GF-D8 (cell line): ENCODE data around the gene RGL1.
A peak's percentile ranks its signal among the peaks of the same experiment; 100 is the strongest.

Experiments
- DNase-seq: peaks from one replicate; lab custom pipeline; 2025; lab: John Stamatoyannopoulos, UW

Gene RGL1

GRCh38 chr1:183821889-183822611, 17.1 kb downstream of the RGL1 start:
- DNase-seq, result no peak

DNA sequence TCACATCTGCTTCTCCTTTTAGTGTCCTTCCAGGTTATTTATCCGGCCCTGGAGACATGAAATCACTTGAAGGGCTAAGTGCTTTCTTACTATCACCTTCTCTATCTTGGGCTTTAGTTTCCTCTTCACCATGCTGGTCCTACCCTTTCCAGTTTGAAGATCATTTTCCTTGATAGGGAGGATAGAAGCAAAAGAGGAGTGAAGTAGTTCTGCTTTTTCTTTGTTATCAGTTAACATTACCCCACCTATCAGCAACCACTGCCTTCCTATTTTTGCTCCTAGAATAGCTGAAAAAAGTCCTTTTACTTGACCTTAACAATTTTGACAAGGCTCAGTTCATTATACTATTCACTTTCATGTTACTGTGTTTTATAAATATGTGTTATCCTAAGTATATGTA, 19.4 kb downstream of the RGL1 start:
- DNase-seq, result peak; percentile 38

GRCh38 chr1:183827801-183828200, 22.9 kb downstream of the RGL1 start:
- DNase-seq, result no peak

DNA sequence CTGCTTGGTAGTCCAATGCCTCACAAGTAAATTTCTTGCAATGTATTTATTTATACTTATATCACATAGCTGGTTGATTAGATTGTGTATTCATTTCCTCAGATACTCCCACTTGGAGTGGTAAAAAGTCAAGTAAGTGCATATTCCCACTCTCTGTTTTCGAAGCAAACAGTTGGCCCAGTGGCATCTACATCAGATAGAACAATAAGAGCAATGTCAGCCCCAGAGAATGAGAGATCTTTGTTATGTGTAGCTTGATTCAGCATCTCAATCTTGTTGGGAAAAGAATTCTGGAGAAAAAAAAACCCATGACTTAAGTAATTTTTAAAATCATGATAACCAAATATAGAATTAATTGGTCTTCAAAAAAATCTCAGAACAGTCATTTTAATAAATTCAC, 25.5 kb downstream of the RGL1 start:
- no peak for DNase-seq

GRCh38 chr1:183831311-183831710, 26.4 kb downstream of the RGL1 start:
- DNase-seq, result no peak

- no peak for DNase-seq
These were observed 27.5 kb downstream of the RGL1 start for GRCh38 chr1:183832459-183832858.

DNA sequence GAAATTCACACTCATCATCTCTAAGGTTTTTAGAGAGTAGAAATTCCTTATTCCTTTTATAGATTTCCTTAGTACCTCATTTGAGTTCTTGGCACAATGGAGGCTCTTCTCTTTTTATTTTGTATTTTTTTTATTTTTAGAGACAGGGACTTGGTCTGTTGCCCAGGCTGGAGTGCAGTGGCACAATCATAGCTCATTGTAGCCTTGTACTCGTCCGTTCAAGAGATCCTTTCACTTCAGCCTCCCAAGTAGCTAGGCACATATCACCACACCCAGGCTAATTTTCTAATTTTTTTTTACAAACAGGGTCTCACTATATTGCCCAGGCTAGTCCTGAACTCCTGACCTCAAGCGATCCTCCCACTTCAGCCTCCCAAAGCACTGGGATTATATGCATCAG, 29.6 kb downstream of the RGL1 start:
- no peak for DNase-seq

GRCh38 chr1:183836598-183836997, 31.7 kb downstream of the RGL1 start:
- no peak for DNase-seq

- DNase-seq, result no peak
These were observed 32.1 kb downstream of the RGL1 start for GRCh38 chr1:183837062-183837461.

- DNase-seq, result no peak
These were observed 33.3 kb downstream of the RGL1 start for GRCh38 chr1:183838221-183838620.

GRCh38 chr1:183840140-183840539, 35.2 kb downstream of the RGL1 start:
- DNase-seq, result no peak

DNA sequence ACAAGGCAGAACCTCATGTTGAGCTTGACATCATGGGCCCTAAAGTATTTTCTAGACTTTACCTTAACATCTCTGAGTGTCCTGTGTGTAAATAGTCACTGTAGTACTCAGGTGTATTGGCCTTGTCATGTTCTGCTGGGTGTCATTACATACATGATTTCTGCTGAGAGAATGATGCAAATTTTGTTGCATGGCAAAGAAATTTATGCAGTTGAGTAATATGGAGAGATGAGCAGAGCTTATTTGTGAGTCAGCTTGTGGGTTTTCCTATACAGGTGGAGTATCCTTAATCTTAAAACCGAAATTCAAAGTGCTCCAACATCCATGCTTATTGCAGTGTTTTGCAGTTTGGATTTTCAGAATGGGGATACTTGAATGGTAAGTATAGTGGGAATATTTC, 36.6 kb downstream of the RGL1 start:
- no peak for DNase-seq

DNA sequence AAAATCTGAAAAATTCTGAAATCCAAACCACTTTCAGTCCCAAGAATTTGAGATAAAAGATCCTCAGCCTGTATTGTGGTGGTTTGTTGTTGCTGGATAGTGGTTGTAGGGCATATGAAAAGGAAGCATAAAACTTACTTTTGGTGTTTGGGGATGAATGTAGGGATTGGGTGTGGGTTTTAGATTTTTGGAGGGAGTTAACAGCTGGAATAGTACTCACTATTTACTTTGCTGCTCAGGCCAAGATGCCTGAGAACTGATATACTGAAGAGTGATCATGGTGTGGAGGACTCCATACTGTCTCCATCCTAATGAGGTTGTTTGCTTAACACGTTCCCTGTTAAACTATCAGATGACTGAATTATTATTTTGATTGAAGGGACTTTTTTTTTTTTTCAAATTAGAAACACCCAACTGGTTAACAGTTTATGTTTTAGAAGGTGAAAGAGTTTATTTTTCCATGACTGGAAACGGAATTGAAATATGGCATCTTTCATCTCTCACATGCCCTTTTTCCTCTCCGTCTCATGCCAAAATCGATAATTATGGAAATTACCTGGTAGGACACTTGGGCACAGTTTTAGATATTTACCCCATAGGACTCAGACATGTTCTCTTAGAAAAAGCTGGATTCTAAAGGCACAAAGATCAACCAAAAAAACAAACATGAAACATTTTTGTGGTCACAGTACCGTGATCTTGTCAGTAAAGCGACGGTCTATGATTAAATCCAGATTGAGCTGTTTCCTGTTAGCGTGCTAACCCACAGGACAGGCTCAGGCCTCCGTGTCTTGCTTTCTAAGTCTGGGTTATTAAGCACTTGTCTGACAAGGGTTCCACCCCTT, 37.3 kb downstream of the RGL1 start:
- no peak for DNase-seq

DNA sequence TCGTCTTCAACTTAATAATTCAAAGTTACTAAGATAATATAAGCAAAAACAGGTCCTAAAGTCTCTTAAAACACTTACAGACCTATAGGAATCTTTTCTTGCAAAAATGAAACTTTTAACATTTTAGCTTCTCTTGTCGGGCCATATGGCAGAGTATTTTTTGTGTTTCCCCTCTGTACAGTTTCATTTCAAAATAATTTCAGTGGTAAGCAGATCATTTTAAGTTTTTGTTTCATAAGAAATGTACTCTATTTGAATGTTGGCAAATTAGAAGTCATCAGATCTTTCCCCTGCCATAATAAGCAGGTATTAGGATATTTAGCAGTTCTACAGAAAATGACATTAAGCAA, 37.9 kb downstream of the RGL1 start:
- DNase-seq, result no peak

DNA sequence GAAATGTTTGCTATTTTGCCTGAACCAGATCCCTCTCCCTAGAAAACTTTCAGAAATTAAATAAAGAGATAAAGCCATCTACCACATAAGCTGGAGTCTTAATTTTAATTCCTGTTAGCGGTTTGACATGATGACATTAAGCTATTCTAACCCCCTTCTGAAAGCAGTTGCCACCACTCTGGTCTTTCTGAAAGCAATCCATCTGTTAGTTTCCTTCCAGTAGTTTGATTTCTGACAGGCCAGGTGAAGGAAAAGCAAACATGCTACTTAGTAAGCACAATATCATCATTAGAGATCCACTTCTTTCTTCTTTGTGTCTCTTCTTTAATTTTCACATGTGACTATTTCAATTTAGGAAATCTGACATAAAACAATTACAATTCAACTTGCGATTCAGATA, 39.9 kb downstream of the RGL1 start:
- no peak for DNase-seq

DNA sequence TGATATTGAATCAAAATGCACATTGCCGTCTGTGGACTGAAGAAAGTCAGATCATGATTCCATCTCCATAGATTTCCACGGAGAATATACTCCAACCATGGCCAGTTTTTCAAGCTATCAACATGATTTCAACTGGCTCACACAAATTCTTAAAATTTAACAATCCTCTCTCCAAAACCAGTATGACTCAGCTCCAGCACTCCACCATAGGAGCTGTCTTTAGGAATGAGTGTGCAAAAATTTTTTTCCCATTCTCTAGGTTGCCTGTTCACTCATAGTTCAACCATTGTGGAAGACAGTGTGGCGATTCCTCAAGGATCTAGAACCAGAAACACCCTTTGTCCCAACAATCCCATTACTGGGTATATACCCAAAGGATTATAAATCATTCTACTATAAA, 40.8 kb downstream of the RGL1 start:
- DNase-seq, result no peak

DNA sequence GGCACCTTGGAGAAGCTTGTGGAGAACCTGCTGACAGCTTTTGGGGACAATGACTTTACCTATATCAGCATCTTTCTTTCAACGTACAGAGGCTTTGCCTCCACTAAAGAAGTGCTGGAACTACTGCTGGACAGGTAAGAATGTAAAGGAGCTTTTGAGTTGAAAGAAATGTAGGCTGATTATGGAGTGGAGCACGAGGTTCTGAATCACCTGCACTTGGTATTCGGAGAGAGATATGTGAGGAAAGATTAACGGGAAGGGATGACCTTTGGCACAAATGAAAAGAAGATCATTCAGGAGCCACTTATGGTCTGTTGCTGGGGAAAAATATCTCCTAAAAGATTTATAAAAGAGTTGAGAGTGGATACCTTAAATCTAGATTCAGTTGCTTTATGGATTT, 42.7 kb downstream of the RGL1 start:
- DNase-seq, result no peak

- DNase-seq, result no peak
These were observed 45.9 kb downstream of the RGL1 start for GRCh38 chr1:183850852-183851251.

DNA sequence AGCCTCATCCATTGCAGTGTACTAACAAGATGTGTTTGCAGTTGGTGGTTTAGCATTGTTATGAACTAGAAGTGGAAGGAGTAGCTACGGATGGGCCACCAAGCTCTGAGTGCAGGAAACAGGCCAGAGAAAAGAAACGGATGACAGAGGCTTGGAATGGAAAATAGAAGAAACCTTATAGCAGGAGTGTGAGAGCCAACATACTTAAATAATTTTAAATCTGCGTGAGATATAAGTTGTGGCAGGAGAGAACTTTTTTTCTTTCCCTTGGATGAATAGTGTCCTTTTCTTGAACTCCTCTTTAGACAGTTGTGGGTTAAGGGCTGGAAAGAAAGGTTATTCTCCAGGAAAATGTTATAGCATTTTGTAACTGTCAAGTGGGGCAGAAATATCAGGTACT, 54.2 kb downstream of the RGL1 start:
- DNase-seq, result no peak

DNA sequence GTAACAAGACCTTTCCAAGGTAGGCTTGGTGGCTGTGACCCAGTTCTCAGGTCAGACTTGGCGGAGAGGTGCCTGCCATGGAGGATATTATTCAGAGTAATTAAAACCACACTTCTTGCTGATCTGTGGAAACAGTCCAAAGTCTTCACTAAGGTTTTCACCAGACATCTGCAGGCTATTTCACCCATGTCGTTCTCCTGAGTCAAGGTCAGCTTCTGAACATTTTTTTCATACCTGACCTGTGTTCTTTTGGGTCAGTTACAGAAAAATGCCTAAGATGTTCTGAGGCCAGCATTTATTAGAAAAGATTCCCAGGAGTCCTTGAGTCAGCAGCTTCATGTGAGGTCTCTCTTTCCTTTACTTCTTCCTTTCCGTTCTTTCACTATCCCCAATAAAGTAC, 54.9 kb downstream of the RGL1 start:
- no peak for DNase-seq

GRCh38 chr1:183862967-183863366, 58.0 kb downstream of the RGL1 start:
- DNase-seq, result no peak

DNA sequence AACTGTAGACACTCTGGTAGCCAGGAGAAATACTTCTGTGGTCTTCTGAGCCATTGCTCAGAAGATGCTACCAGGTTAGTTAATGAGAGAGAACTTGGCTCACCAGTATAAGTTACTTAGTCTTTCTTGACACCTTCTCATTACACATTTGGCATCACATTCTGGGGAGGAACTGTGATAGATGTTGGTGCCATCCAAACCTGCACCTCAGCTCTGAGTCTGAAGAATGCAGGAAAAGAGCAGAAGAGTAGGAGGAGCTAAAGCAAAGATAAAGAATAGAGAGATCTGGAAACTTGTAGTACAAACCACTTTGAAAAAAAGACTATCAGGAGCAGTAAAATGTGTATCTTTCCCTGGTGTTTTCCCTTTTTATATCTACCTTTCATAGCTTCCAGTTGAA, 58.9 kb downstream of the RGL1 start:
- no peak for DNase-seq

DNA sequence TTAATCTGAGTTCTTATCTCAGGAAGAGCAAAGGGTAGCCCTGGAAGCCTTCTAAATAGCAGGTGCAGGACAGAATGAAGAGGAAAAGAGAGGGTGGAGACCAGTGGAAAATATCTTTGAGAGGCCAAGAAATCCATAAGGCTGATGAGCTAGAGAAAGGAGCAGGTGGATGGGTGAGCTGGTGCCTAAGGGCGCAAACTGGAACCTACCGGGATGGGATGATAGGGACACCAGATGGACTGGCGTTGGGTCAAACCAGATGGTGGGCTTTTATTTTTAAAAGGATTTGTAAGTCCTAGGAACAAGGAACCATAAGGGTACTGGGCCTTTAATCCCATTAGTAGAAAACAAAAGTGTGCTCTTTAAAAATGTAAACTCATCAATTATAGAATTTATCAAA, 59.7 kb downstream of the RGL1 start:
- no peak for DNase-seq

- no peak for DNase-seq
These were observed 64.3 kb downstream of the RGL1 start for GRCh38 chr1:183869230-183869629.
